ENCODE measurements around the gene GON7.

DNA sequence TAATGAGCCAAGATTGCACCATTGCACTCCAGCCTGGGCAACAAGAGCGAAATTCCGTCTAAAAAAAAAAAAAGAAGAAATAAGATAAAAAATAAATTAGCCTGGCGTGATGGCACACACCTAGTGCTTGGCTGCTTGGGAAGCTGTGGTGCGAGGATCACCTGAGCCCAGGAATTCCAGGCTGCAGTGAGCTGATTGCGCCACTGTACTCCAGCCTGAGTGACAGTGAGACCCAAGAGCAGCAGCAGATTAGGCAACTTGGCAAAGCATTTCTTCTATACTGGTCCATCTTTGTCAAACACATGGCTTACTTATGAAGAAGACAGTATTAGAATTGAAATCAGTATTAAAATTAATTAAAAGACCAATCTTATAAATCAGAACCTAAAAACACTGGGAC lies 6.3 kb downstream of the GON7 start:
- TF ChIP-seq YY1 (IDR thresholded peaks at IDR 0.05; ENCODE audit: insufficient read depth, insufficient read length): no peak
- TF ChIP-seq SUZ12 (IDR thresholded peaks at IDR 0.05; ENCODE audit: extremely low read depth, insufficient read depth, insufficient read length): no peak
